HG03457 (cell line): ENCODE measurements around the gene ADAM33.

Experiments
- ATAC-seq: cut with Tn5 transposase; IDR thresholded peaks from one replicate; pipeline ENCODE4 v1.9.1; 2021; ENCODE audit warnings: moderate number of reproducible peaks; ENCODE audit not compliant: unreplicated experiment

ADAM33 gene

DNA sequence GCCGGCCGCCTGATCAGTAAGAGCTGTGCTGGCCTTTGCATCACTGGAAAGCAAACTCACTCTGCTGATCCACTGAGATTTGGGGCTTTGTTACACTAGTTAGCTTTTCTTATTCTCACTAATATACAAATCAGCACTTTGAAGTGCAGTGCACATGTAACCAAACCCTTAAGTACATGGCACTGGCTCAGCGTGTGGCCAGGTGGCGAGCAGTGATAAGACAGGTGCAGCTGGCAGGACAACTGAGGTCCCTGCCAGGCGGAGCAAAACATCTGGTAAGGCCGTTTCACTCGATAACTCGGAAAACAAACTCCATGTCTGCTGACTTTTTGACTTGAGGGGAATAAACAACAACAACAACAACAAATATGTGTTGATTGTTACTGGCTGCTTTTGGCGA is 29.6 kb downstream of the ADAM33 start:
- no peak for ATAC-seq

- ATAC-seq = no peak
Measured at GRCh38 chr20:3651204-3651962, 30.4 kb downstream of the ADAM33 start.

GRCh38 chr20:3648951-3649350 is 32.9 kb downstream of the ADAM33 start:
- ATAC-seq = no peak

GRCh38 chr20:3647473-3647872 is 34.3 kb downstream of the ADAM33 start:
- ATAC-seq = no peak

DNA sequence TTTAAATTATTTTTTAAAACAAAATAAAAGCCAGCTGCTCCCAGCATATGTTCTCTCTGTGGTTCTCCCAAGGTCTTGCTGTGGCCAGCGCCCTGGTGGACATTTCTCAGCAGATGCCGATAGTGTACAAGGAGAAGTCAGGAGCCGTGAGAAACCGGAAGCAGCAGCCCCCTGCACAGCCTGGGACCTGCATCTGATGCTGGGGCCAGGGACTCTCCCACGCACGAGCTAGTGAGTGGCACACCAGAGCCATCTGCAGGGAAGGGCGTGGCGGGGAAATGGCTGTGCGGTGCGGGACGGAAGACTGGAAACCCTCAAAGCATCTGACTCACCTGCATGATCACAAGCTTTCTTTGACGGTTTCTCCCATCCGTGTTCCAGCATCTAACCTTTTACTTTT is 35.2 kb downstream of the ADAM33 start:
- ATAC-seq = no peak

DNA sequence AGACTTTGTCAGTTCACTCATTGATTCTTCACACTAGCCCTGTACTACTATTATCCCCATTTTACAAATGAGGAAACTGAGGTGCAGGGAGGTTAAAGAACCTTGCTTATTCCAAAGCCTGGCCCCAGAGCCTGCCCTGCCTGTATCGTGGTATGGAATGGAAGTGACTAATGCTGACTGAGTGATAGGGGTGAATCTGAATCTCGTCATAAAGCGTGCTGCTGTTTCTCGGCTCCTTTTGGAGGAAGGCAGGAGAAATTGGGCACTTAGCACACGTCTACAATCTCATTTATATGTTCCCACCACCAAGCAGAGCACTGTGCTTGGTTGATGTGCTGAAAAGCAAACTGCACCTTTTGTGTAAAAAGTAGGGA is 35.8 kb downstream of the ADAM33 start:
- no peak for ATAC-seq

GRCh38 chr20:3645309-3646066 is 36.3 kb downstream of the ADAM33 start:
- no peak for ATAC-seq

GRCh38 chr20:3640259-3640658 is 41.6 kb downstream of the ADAM33 start:
- no peak for ATAC-seq

- no peak for ATAC-seq
Measured at GRCh38 chr20:3635346-3635745, 46.5 kb downstream of the ADAM33 start.

DNA sequence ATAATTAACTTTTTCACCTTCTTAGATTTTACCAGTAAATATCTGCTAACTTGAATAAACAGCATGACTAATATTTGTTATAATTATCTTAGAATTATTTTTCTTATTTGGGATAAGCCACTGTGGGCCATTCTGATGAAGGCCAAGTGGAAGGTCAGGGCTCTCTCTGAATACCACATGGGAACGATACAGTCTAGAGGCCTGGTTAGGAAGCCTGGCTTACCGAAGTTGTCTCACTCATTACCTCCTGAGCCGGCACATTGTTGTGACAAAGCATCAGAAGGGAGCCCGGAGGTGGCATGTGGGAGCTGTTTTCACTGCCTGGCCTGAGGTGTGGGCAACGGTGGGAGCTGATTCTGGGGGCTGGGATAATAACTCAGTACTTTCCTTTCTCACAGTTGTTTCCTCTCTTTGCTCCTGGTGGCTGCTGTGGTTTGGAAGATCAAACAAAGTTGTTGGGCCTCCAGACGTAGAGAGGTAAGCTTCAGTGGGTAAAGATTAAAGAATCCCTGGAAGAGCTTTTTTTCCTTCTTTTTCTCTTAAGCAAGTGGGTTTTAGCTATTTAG is 47.8 kb downstream of the ADAM33 start:
- no peak for ATAC-seq

DNA sequence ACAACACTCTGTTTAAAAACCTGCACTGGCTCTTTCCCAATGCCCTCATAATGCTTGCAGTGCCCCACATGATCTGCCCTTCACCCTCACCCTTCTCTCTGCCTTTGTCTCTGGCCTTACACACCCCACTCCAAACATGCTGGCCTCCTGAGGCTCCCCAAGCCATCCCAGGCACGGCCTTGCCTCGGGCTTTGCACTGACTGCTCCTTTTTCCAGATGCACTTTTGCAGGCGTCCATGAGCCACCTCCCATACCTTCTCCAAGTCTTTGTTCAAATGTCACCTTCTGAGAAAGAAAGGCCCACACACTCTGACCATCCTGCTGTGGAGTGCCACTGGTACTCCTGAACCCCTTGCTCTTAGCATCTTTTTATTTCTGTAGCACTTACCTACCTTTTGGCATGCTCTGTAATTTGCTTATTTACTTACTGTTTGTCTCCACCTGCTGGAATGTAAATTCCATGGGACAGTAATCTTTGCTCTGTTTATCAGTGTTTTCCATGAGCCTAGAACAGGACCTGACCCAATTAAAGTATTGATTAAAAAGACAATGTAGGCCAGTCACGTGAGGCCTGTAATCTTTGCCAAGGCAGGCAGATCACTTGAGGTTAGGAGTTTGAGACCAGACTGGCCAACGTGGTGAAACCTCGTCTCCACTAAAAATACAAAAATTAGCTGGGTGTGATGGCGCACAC is 49.4 kb downstream of the ADAM33 start:
- no peak for ATAC-seq

DNA sequence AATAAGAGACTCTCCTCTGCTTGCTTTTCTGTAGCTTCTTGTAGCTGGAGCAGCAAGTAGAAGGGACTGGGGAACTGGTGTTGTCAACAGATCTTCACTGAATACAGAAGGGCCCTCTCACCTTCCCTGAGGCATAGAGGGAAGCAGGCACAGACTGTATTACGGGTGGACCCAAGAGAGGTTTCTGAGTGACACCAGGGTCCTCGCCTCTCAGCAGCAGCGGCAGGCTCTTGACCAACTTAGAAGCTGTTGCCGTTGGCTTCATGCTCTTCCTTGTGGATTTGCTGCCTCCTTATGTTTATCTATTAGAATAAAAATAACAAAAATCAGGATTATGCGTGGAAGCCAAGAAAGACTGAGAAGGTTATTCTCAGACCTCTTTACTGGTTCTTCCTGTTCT is 50.3 kb downstream of the ADAM33 start:
- no peak for ATAC-seq

DNA sequence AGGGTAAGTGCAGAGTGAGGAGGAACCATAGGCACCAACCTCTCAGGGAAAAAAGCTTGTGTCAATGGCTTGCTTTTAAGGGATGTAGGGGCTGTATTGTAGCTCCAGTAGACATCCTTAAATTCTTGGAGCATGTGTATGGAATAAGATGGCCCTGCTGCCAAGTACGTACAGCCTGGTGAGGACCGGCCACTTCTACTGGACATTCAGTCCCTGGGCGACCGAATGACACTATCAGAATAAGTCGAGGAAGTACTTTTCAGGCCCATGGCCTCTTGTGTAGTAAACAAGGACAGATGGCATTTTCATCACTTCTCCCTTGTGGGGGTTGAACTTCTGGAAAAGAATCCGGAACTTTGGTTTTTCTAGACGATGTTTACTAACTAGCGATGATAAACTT is 51.4 kb downstream of the ADAM33 start:
- no peak for ATAC-seq

DNA sequence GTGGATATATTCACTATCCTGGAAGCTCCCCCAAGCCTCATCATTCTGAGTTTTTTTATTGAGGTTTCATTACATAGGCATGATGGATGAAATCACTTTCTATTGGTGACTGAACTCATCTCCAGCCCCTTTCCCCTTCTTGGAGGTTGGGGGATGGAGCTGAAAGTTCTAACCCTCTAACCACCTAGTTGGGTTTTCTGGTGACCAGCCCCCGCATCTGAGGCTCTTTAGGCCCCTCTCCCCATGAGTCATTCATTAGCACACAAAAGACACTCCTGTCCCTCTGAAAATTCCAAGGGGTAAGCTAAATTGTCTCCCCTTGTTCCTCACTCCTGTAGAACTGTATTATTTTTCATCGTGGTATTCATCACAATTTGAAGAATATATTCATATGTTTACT is 51.9 kb downstream of the ADAM33 start:
- ATAC-seq = no peak

DNA sequence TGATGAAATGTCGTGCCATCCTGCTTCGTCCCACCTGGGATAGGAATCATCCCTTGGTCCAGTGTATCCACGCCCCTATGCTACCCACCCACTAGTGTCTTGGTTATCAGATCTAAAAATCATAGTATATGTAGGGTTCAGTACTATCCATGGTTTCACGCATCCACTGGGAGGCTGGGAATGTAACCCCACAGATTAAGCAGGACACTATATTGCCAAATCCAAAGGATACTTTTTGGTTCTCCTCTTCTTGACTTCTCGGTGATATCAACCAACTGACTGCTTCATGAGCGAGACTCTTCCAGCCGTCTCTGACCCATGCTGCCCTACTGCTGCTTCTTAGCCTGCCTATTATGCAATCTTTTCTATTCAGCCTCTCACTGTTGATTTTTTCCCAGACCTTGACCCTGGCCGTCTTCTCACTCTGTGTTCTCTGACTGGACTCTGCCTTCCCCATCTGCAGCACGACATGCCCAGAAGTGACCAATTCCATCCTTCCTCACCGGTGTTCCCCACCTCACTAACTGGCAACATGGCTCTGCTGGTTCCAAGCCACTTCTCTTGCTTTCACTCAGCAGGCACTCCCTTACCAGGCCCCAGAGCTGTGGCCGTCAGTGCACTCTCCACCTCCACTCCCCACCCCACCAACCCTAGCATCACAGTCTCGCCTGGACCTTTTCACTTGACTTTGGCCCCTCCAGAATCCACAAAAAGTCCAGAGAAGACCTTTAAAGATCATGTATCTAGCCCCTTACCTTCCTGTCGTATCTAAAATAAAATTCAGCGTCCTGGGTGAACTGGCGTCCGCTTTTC is 53.1 kb downstream of the ADAM33 start:
- no peak for ATAC-seq

- no peak for ATAC-seq
Measured at GRCh38 chr20:3627476-3627875, 54.3 kb downstream of the ADAM33 start.

DNA sequence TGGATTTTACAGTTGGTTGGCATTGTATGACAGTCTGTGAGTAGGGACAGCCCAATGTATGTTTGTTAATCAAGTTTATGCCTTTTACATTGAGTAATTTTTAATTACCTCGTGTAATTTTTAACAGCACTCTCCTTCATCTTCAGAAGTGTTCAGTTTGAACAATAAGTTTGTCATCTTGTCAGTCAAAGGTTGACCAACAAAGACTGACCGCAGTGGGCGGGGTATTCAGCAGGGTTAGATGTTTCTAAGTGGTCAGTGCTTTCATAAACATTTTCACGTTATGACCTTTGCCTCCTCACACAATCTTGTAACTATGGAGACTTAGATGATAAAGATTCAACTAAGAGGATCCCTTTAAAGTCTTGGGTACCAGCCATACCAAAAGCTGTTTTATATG is 59.4 kb downstream of the ADAM33 start:
- ATAC-seq = no peak

GRCh38 chr20:3621111-3621510 is 60.7 kb downstream of the ADAM33 start:
- no peak for ATAC-seq
